Vagina (tissue), 2 donors: Measurements from ENCODE around the gene PIEZO2. TPM values are rescaled to one million over a fixed set of nuclear protein-coding genes. Genes with fewer than 3 reads are reported as not detected.

Source experiments
- DNase-seq, 2 donors: peaks; one replicate each; pipeline ENCODE4 v3.0.0-alpha.2; 2017; ENCODE audit errors: extremely low spot score in 2 of 2
- H3K27ac ChIP-seq: fragments of 200-600 bp; sonication (generic); one replicate; pipeline ENCODE4 v1.5.1; 2019
- H3K27me3 ChIP-seq: fragments of 200-600 bp; sonication (generic); one replicate; pipeline ENCODE4 v1.5.1; 2019
- H3K36me3 ChIP-seq, 2 donors: fragments of 200-600 bp; sonication (generic); one replicate each; pipeline ENCODE4 v1.5.1; 2017 to 2019
- H3K4me1 ChIP-seq: fragments of 200-600 bp; sonication (generic); one replicate; pipeline ENCODE4 v1.5.1; 2019
- H3K4me3 ChIP-seq, 2 donors: fragments of 200-600 bp; sonication (generic); 1 replicate in 1 of 2; 2 replicates in 1 of 2; pipeline ENCODE4 v1.5.1; 2016 to 2019
- H3K9me3 ChIP-seq: fragments of 200-600 bp; sonication (generic); one replicate; pipeline ENCODE4 v1.5.1; 2019
- POLR2A ChIP-seq, 2 donors: fragments of 450-650 bp; IDR thresholded peaks; one replicate each; pipeline ENCODE4 v1.6.1; 2017; ENCODE audit warnings: antibody characterized with exemption in 2 of 2, mild to moderate bottlenecking in 2 of 2, moderate library complexity in 2 of 2
- POLR2AphosphoS5 ChIP-seq, 2 donors: sonication (generic); formaldehyde crosslinking; IDR thresholded peaks; one replicate each; pipeline ENCODE4 v1.9.0; 2017; ENCODE audit warnings: antibody characterized with exemption in 2 of 2, mild to moderate bottlenecking in 2 of 2, low read depth in 1 of 2; ENCODE audit not compliant: insufficient read depth in 1 of 2
- intact Hi-C: fragments of 100-400 bp; cut with DNase I; formaldehyde crosslinking; loops from one replicate; pipeline ENCODE4 v1.15.1; 2023
- total RNA-seq: library from RNA; depleted of rRNA; stranded (reverse); fragments of >200 nt; gene quantifications from one replicate; pipeline ENCODE4 v1.2.3, GENCODE V29; 2016
- TF ChIP-seq, protein P1 (sequence below), 3 experiments: fragments of 450-650 bp in 2 of 3; fragments of 200-600 bp in 1 of 3; sonication (generic) in 1 of 3; IDR thresholded peaks; one replicate each; pipeline ENCODE4 v1.5.1; 2017 to 2019; ENCODE audit warnings: antibody characterized with exemption in 3 of 3, mild to moderate bottlenecking in 2 of 3, moderate library complexity in 2 of 3

Gene PIEZO2
- total RNA-seq, 1 donor from 2014 or later, result 5.9 TPM

GRCh38 chr18:11146947-11147345, 2.4 kb downstream of the PIEZO2 start:
- H3K9me3 ChIP-seq, result no peaks in the 10 kb centered on the region
- no peak overlapping the region for H3K4me3 ChIP-seq
- H3K27me3 ChIP-seq, result peaks cover 9% of the 10 kb centered on the region
- intact Hi-C loops, result loop anchor here (5.0 kb wide), 1 partner anchor 585 kb away; no protein-coding TSS in a partner anchor
- no peak for DNase-seq
- H3K36me3 ChIP-seq, result no peaks in the 10 kb centered on the region
- TF ChIP-seq POLR2AphosphoS5 (IDR thresholded peaks at IDR 0.05; ENCODE audit: insufficient read depth in 1 of 2, low read depth in 1 of 2) (no peak), POLR2A (IDR thresholded peaks at IDR 0.05) (no peak)
- H3K27ac ChIP-seq, result no peak overlapping the region
- peaks cover 25% of the 10 kb centered on the region for H3K4me1 ChIP-seq

DNA sequence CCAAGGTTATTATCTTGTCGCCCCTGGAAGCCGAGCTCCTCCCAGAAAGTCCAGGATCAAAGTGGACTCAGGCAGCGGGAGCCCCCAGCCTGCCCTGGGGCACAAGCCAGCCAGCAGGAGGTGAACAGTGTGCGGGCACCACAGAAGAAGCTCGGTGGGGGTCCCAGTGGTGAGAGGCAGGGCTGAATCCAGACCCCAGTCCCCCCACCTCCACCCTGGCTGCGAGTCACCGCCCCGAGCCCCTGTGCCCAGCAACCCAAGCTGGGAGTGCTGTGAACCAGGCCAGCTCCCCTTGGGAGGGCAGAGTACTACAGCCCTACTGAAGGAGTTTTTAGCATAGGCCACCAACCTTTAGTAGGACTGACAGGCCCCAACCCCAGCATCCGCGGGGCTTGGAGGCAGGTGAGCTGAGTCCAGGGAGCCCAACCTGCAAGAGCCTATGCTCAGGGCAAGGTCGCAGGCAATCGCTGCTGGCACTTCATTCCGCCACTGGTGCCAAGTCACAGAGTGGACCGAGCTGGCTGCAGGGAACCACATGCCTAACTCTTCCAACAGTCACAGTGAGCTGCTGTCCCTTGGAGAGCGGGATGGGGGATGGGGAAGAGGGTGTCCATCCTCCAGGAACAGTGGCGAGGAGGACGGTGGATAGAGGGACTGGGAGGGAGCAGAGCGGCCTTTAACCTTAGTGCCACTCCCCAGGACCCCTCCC, 3.0 kb downstream of the PIEZO2 start:
- intact Hi-C loops, result loop anchor here (5.0 kb wide), 1 partner anchor 584 kb away; no protein-coding TSS in a partner anchor
- Histone ChIP-seq H3K4me1 (peaks cover 25% of the 10 kb centered on the region), H3K27me3 (peaks cover 9% of the 10 kb centered on the region), H3K9me3 (no peaks in the 10 kb centered on the region), H3K27ac (no peak overlapping the region), H3K36me3 (no peaks in the 10 kb centered on the region), H3K4me3 (no peak overlapping the region)
- DNase-seq, result no peak
- TF ChIP-seq, protein P1, sequence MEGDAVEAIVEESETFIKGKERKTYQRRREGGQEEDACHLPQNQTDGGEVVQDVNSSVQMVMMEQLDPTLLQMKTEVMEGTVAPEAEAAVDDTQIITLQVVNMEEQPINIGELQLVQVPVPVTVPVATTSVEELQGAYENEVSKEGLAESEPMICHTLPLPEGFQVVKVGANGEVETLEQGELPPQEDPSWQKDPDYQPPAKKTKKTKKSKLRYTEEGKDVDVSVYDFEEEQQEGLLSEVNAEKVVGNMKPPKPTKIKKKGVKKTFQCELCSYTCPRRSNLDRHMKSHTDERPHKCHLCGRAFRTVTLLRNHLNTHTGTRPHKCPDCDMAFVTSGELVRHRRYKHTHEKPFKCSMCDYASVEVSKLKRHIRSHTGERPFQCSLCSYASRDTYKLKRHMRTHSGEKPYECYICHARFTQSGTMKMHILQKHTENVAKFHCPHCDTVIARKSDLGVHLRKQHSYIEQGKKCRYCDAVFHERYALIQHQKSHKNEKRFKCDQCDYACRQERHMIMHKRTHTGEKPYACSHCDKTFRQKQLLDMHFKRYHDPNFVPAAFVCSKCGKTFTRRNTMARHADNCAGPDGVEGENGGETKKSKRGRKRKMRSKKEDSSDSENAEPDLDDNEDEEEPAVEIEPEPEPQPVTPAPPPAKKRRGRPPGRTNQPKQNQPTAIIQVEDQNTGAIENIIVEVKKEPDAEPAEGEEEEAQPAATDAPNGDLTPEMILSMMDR (IDR thresholded peaks at IDR 0.05), result no peak
- TF ChIP-seq POLR2A (IDR thresholded peaks at IDR 0.05) (no peak), POLR2AphosphoS5 (IDR thresholded peaks at IDR 0.05; ENCODE audit: insufficient read depth in 1 of 2, low read depth in 1 of 2) (no peak)

- Histone ChIP-seq H3K27ac (no peak overlapping the region), H3K36me3 (no peaks in the 10 kb centered on the region), H3K27me3 (peaks cover 9% of the 10 kb centered on the region), H3K9me3 (no peaks in the 10 kb centered on the region), H3K4me1 (peaks cover 25% of the 10 kb centered on the region), H3K4me3 (no peak overlapping the region)
- TF ChIP-seq, protein P1 (IDR thresholded peaks at IDR 0.05), result no peak
- TF ChIP-seq POLR2A (IDR thresholded peaks at IDR 0.05) (no peak), POLR2AphosphoS5 (IDR thresholded peaks at IDR 0.05; ENCODE audit: insufficient read depth in 1 of 2, low read depth in 1 of 2) (no peak)
- intact Hi-C loops, result loop anchor here (5.0 kb wide), 1 partner anchor 583 kb away; no protein-coding TSS in a partner anchor
- no peak for DNase-seq
These were observed 3.8 kb downstream of the PIEZO2 start for GRCh38 chr18:11145413-11146191.

DNA sequence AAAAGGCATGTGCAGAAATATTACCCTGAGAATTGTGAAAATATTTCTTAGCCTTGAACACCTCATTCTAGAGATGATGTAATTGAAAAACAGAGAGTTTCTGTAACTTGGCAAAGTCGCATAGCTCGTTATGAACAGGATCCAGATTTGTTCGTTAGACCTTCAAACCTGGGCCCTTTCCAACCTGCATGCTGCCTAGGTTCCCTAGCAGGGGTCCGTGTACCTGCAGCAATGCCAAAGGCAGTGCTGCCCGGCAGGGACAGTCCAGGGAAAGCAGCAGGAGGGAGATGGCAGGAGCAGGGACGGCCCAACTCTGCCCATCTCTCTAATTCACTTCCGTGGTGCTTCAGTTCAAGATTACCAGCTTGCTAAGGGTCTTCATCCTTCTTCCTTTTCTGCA, 12.0 kb downstream of the PIEZO2 start:
- Histone ChIP-seq H3K27me3 (no peaks in the 10 kb centered on the region), H3K4me3 (no peak overlapping the region), H3K36me3 (no peaks in the 10 kb centered on the region), H3K4me1 (no peaks in the 10 kb centered on the region), H3K9me3 (no peaks in the 10 kb centered on the region), H3K27ac (no peak overlapping the region)
- intact Hi-C loops, result no loop called here
- DNase-seq, result no peak
- no peak for TF ChIP-seq POLR2A (IDR thresholded peaks at IDR 0.05)
- TF ChIP-seq, protein P1 (IDR thresholded peaks at IDR 0.05), result no peak
- TF ChIP-seq POLR2AphosphoS5 (IDR thresholded peaks at IDR 0.05; ENCODE audit: insufficient read depth in 1 of 2, low read depth in 1 of 2), result no peak

DNA sequence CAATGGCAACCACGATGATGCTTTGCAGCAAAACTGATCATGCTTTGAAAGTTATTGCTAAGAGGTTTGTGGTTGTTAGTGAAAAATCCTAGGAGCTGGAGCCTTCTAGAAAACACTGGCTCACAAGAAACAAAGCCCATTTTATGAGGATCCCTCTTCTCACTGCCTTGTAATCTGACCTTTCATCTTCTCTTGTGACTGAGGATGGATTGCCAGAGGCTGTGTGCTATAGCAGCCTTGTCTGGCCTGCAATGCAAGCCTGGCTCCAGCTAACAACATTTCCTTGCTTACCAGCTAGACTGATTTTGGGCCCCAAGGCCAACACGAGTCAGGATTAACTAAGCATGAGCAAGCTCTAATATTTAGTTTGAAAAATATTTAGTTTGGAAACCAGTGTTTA, 13.1 kb downstream of the PIEZO2 start:
- TF ChIP-seq POLR2A (IDR thresholded peaks at IDR 0.05) (no peak), POLR2AphosphoS5 (IDR thresholded peaks at IDR 0.05; ENCODE audit: insufficient read depth in 1 of 2, low read depth in 1 of 2) (no peak)
- TF ChIP-seq, protein P1 (IDR thresholded peaks at IDR 0.05), result no peak
- H3K4me3 ChIP-seq, result no peak overlapping the region
- intact Hi-C loops, result no loop called here
- H3K36me3 ChIP-seq, result no peaks in the 10 kb centered on the region
- no peaks in the 10 kb centered on the region for H3K9me3 ChIP-seq
- no peak overlapping the region for H3K27ac ChIP-seq
- no peaks in the 10 kb centered on the region for H3K4me1 ChIP-seq
- no peak for DNase-seq
- no peaks in the 10 kb centered on the region for H3K27me3 ChIP-seq
